PC-3 (cell line): Measurements from ENCODE around the gene PDE2A.

ENCODE experiments used
- CTCF ChIP-seq: fragments of 300-600 bp; sonication (generic); conservative IDR thresholded peaks from 2 replicates; pipeline ENCODE4 v1.5.1; 2017; ENCODE audit warnings: antibody characterized with exemption, low read depth, mild to moderate bottlenecking, low read length
- EZH2 ChIP-seq: fragments of 300-600 bp; sonication (generic); IDR thresholded peaks from one replicate; pipeline ENCODE4 v1.6.1; 2017; ENCODE audit warnings: antibody characterized with exemption, mild to moderate bottlenecking, low read length; ENCODE audit not compliant: unreplicated experiment
- EZH2phosphoT487 ChIP-seq: fragments of 300-600 bp; sonication (generic); IDR thresholded peaks from 2 replicates; pipeline ENCODE4 v1.6.1; 2018; ENCODE audit warnings: mild to moderate bottlenecking, antibody characterized with exemption, low read length, borderline replicate concordance

DNA sequence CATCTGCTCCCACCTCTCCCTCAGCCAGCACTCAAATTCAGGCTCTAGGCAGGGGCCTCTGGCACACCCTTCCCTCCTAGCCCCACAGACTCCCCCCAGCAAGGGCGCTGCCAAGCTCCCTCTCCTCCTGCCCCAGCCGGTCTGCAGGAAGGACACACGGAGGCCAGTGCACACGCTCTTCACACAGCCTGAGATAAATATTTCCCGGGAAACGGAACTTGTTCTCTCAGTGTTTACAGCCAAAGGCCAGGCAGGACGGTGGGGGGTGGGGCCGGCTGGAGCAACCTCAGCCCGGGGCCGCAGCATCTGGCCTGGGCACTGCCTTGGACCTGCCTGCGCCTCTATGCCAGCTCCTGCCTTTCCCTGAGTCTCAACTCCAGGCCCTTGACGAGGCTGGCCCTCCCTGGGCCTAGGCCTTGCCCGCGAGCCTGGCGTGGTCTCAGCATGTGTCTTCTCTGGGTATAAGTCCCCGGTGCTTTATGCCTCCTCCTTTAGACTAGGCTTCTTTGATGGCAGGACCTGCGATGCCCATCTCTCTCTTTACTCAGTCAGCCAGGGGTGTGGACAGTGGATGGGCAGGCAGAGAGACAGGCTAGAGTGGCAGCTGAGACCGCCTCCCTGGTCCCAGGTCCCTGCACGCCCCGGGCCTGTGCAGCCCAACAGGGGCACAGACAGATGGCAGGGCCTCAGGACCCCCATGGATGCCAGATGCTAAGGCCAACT lies 48.4 kb downstream of the PDE2A start:
- no peak for TF ChIP-seq EZH2
- TF ChIP-seq CTCF, result no peak
- TF ChIP-seq EZH2phosphoT487, result no peak
